Spleen (tissue), 7 donors: Measurements from ENCODE around the gene ZFP2.

Experiments
- CTCF ChIP-seq, 11 experiments: fragments of 200-600 bp in 7 of 11; fragments of 450-650 bp in 4 of 11; sonication (generic) in 4 of 11; IDR thresholded peaks in 8 of 11; conservative IDR thresholded peaks in 3 of 11; 1 replicate in 7 of 11; 2 replicates in 4 of 11; pipeline versions ENCODE4 v1.4.0 to v1.8.0; 2016 to 2021; ENCODE audit warnings: antibody characterized with exemption in 11 of 11, inconsistent platforms in 4 of 11, mild to moderate bottlenecking in 1 of 11
- POLR2A ChIP-seq, 3 donors: fragments of 450-650 bp; IDR thresholded peaks; one replicate each; pipeline ENCODE4 v1.5.1; 2017; ENCODE audit warnings: antibody characterized with exemption in 3 of 3, mild to moderate bottlenecking in 1 of 3
- donor health status: DM: no; HTN: no; CAD: no; lungs with moderate emphysema.
- donor health status: DM: no; HTN: no; CAD: no.
- donor health status: DM: no; HTN: no; CAD: no.

- TF ChIP-seq CTCF (IDR thresholded peaks at IDR 0.05 in 8 of 11, conservative IDR thresholded peaks at IDR 0.05 in 3 of 11): no peak
- TF ChIP-seq POLR2A (IDR thresholded peaks at IDR 0.05): no peak
Measured at GRCh38 chr5:178872302-178872701, 23.4 kb upstream of the ZFP2 start.
